HG02973 (cell line): Measurements from ENCODE around the gene DUSP6.

Source experiments
- ATAC-seq: cut with Tn5 transposase; IDR thresholded peaks from one replicate; pipeline ENCODE4 v1.9.1; 2021; ENCODE audit warnings: moderate library complexity; ENCODE audit not compliant: unreplicated experiment

The DUSP6 gene

GRCh38 chr12:89376202-89376529 lies 23.9 kb upstream of the DUSP6 start:
- ATAC-seq: no peak

- ATAC-seq: no peak
Measured at GRCh38 chr12:89373763-89374572, 21.7 kb upstream of the DUSP6 start.

- ATAC-seq: no peak
Measured at GRCh38 chr12:89372584-89373370, 20.5 kb upstream of the DUSP6 start.

- ATAC-seq: no peak
Measured at GRCh38 chr12:89370850-89371249, 18.5 kb upstream of the DUSP6 start.

GRCh38 chr12:89370421-89370831 lies 18.1 kb upstream of the DUSP6 start:
- no peak for ATAC-seq

GRCh38 chr12:89369166-89369565 lies 16.9 kb upstream of the DUSP6 start:
- ATAC-seq: no peak

GRCh38 chr12:89368391-89368790 lies 16.1 kb upstream of the DUSP6 start:
- no peak for ATAC-seq

GRCh38 chr12:89366676-89367364 lies 14.5 kb upstream of the DUSP6 start:
- no peak for ATAC-seq

GRCh38 chr12:89364631-89365030 lies 12.3 kb upstream of the DUSP6 start:
- ATAC-seq: no peak

GRCh38 chr12:89364058-89364457 lies 11.8 kb upstream of the DUSP6 start:
- ATAC-seq: no peak

GRCh38 chr12:89363582-89363981 lies 11.3 kb upstream of the DUSP6 start:
- ATAC-seq: no peak

GRCh38 chr12:89363084-89363483 lies 10.8 kb upstream of the DUSP6 start:
- no peak for ATAC-seq

- ATAC-seq: no peak
Measured at GRCh38 chr12:89359615-89360014, 7.3 kb upstream of the DUSP6 start.

- no peak for ATAC-seq
Measured at GRCh38 chr12:89358805-89359204, 6.5 kb upstream of the DUSP6 start.

GRCh38 chr12:89357297-89357730 lies 5.0 kb upstream of the DUSP6 start:
- no peak for ATAC-seq

- no peak for ATAC-seq
Measured at GRCh38 chr12:89356069-89356665, 3.9 kb upstream of the DUSP6 start.

- no peak for ATAC-seq
Measured at GRCh38 chr12:89355243-89356068, 3.2 kb upstream of the DUSP6 start.

- no peak for ATAC-seq
Measured at GRCh38 chr12:89354612-89355067, 2.3 kb upstream of the DUSP6 start.

- ATAC-seq: no peak
Measured at GRCh38 chr12:89353823-89354611, 1.7 kb upstream of the DUSP6 start.
